Heart right ventricle (tissue), 16 donors: Measurements from ENCODE around the gene SHC2. TPM values are rescaled to one million over a fixed set of nuclear protein-coding genes. Genes with fewer than 3 reads are reported as not detected.

ENCODE experiments used
- ATAC-seq, 8 donors: fragments of 200-7000 bp; cut with Tn5 transposase; one replicate each; pipeline ENCODE4 v1.9.1; 2020; ENCODE audit warnings: mild to moderate bottlenecking in 8 of 8, moderate library complexity in 8 of 8, moderate number of reproducible peaks in 1 of 8
- DNase-seq, 2 donors: peaks; one replicate each; pipeline ENCODE4 v3.0.0-alpha.2; 2020
- H3K27ac ChIP-seq, 10 donors: fragments of 200-600 bp; sonication (generic) in 2 of 10; one replicate each; pipeline versions ENCODE4 v1.5.0 to v1.8.0; 2020 to 2022; ENCODE audit warnings: mild to moderate bottlenecking in 3 of 10
- H3K27me3 ChIP-seq, 7 donors: fragments of 200-600 bp; one replicate each; pipeline ENCODE4 v1.8.0; 2021 to 2022; ENCODE audit warnings: mild to moderate bottlenecking in 2 of 7
- H3K36me3 ChIP-seq, 9 donors: fragments of 200-600 bp; sonication (generic) in 1 of 9; one replicate each; pipeline versions ENCODE4 v1.5.0 to v1.8.0; 2020 to 2022; ENCODE audit warnings: mild to moderate bottlenecking in 2 of 9
- H3K4me1 ChIP-seq, 9 donors: fragments of 200-600 bp; sonication (generic) in 1 of 9; one replicate each; pipeline versions ENCODE4 v1.5.0 to v1.8.0; 2020 to 2022; ENCODE audit warnings: mild to moderate bottlenecking in 4 of 9
- H3K4me3 ChIP-seq, 10 donors: fragments of 200-600 bp; sonication (generic) in 2 of 10; one replicate each; pipeline versions ENCODE4 v1.5.0 to v1.8.0; 2020 to 2022; ENCODE audit warnings: mild to moderate bottlenecking in 7 of 10, moderate library complexity in 2 of 10
- H3K9me3 ChIP-seq, 11 donors: fragments of 200-600 bp in 10 of 11; sonication (generic) in 2 of 11; one replicate each; pipeline versions ENCODE4 v1.5.0 to v1.8.0; 2013 to 2022; ENCODE audit warnings: mild to moderate bottlenecking in 2 of 11, control low read depth in 1 of 11, moderate library complexity in 1 of 11
- WGBS, 2 donors: extraction: QIAGEN DNeasy Blood & Tissue Kit; methylation state at CpG; one replicate each; pipeline ENCODE4 v1.1.7; 2013; ENCODE audit warnings: inconsistent platforms in 1 of 2; 5-methylcytosine and 5-hydroxymethylcytosine counted together
- intact Hi-C, 10 donors: fragments of 100-400 bp; cut with DNase I; formaldehyde crosslinking; loops; one replicate each; pipeline versions ENCODE4 v1.11.1 to v1.14.2; 2022
- polyA plus RNA-seq, 2 donors: library from polyadenylated mRNA; stranded (reverse); fragments of 200-250 nt; gene quantifications; one replicate each; pipeline ENCODE4 v1.2.3, GENCODE V29; 2013
- total RNA-seq, 10 donors: library from RNA; stranded (reverse); fragmentation: NEBNext Ultra II Directional in 3 of 10; extraction: Animal tissue kit (Norgen Biotek cat#: 25700) in 3 of 10; gene quantifications; one replicate each; pipeline versions ENCODE4 v1.2.1 to v1.2.4, GENCODE V29; 2021 to 2023
- TF ChIP-seq, protein P1 (sequence below), 9 donors: fragments of 200-600 bp; sonication (generic) in 2 of 9; IDR thresholded peaks; one replicate each; pipeline versions ENCODE4 v1.5.0 to v1.8.0; 2021 to 2022; ENCODE audit warnings: antibody characterized with exemption in 9 of 9, mild to moderate bottlenecking in 5 of 9, moderate library complexity in 1 of 9
- donor health status: Arrhythmogenic right ventricular cardiomyopathy.
- donor health status: ischemic (EF 13 %, LVEDD 7.1; RV severe dilation, severe dysfunction).
- donor health status: healthy with polysubstance abuse.
- donor health status: DM: no; HTN: yes; CAD: no.
- donor health status: DM: no; HTN: no; CAD: no.
- donor health status: ischemic (EF 25% LVEDD 6.9; RV normal size, moderate dysfunction).
- donor health status: ischemic (EF 25% LVEDD 5.7; RV mildly dilated, moderate dysfunction).
- donor health status: healthy.
- donor health status: DM: yes; HTN: yes; CAD: no.
- donor health status: Ischemic cardiomyopathy.
- donor health status: ischemic (EF 35%, LVEDD 5.7; RV mildly dilated, moderate dysfunction).
- donor health status: nonischemic (EF 11% LVEDD 7.7; RV severe dilation, severe dysfunction).
- donor health status: DM: yes; HTN: yes; CAD: no.
- donor health status: PGD.
- donor health status: ischemic (EF 29% LVEDD 5.4; RV normal size, mild dysfunction).
- donor health status: nonischemic (EF 23%, LVEDD 6.1; RV moderate dilation, normal function).

SHC2 gene
- total and polyA plus RNA-seq, 12 donors = 7.7 to 33.5 (median 12.4) TPM

GRCh38 chr19:375395-376110, 85.3 kb downstream of the SHC2 start:
- intact Hi-C loops = loop anchor here in 1 of 10 donors (10.0 kb wide), 1 partner anchor 99 kb away; a partner anchor contains a TSS
- peaks cover 0 to 56% (median 28%) of the 10 kb centered on the region in 7 donors for H3K27me3 ChIP-seq

DNA sequence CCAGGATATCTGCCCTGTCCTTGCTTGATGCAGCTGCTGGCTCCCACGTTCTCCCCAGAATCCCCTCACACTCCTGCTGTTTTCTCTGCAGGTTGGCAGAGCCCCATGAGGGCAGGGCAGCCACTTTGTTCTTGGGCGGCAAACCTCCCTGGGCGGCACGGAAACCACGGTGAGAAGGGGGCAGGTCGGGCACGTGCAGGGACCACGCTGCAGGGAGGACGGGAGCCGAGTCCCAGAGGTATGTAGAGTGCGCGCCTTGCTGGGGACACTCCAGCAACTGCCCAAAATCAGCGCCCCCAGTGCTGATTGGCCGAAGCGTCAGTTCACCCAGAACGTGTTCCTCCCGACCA, 86.0 kb downstream of the SHC2 start:
- Histone ChIP-seq H3K36me3 (no peaks in the 10 kb centered on the region), H3K4me1 (peaks cover 8 to 22% (median 15%) of the 10 kb centered on the region in 9 donors), H3K4me3 (no peak overlapping the region), H3K27me3 (peaks cover 0 to 58% (median 27%) of the 10 kb centered on the region in 7 donors), H3K9me3 (no peaks in the 10 kb centered on the region), H3K27ac (no peak overlapping the region)
- no peak for ATAC-seq
- TF ChIP-seq, protein P1, sequence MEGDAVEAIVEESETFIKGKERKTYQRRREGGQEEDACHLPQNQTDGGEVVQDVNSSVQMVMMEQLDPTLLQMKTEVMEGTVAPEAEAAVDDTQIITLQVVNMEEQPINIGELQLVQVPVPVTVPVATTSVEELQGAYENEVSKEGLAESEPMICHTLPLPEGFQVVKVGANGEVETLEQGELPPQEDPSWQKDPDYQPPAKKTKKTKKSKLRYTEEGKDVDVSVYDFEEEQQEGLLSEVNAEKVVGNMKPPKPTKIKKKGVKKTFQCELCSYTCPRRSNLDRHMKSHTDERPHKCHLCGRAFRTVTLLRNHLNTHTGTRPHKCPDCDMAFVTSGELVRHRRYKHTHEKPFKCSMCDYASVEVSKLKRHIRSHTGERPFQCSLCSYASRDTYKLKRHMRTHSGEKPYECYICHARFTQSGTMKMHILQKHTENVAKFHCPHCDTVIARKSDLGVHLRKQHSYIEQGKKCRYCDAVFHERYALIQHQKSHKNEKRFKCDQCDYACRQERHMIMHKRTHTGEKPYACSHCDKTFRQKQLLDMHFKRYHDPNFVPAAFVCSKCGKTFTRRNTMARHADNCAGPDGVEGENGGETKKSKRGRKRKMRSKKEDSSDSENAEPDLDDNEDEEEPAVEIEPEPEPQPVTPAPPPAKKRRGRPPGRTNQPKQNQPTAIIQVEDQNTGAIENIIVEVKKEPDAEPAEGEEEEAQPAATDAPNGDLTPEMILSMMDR (IDR thresholded peaks at IDR 0.05) = no peak
- intact Hi-C loops = loop anchor here in 1 of 10 donors (10.0 kb wide), 1 partner anchor 100 kb away; a partner anchor contains a TSS
- no peak for DNase-seq
- 72 to 75% methylated on average over 17 of the region's 17 CpGs for WGBS, 2 donors

More at GRCh38 chr19:375395-376110, 85.3 kb downstream of the SHC2 start:
- Histone ChIP-seq H3K36me3 (no peaks in the 10 kb centered on the region), H3K4me3 (no peak overlapping the region), H3K27ac (no peak overlapping the region), H3K4me1 (peaks cover 8 to 22% (median 15%) of the 10 kb centered on the region in 9 donors), H3K9me3 (no peaks in the 10 kb centered on the region)
- TF ChIP-seq, protein P1 (IDR thresholded peaks at IDR 0.05) = no peak
- DNase-seq (no peak), ATAC-seq (no peak)
- WGBS, 2 donors = 81 to 86% methylated on average over 43 of the region's 43 CpGs

DNA sequence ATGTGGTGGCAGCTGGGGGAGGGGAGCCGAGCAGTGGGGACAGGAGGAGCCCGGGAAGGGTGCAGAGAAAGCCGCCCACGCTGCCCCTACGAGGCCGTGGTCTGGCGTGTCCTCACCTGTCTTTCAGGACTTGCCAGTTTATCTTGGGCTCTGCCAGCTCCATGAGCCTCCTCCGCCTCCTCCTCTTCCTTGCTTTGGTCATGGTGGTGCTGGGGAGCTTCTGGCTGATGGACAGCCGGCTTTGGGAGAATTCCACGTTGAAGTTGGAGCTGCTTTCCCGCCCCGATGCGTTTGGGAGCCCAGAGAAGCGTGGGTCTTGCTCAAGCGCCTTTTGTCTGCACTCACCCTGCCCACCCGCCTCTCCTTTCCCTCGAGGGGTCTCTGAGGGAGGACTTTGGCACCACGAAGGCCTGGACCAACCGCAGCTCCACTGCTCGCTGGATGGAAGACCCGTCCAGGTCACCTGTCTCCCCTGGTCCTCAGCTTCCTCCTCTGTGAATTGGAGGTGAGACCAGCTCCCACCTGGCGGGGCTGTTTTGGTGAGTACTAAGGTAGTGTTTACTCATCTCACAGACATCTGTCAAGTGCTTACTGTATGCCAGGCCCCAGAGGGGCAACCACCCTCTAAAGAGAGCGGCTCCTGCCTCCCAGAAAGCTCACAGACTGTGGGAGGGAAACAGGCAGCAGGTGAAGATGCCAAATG, 86.5 kb downstream of the SHC2 start:
- peaks cover 0 to 60% (median 27%) of the 10 kb centered on the region in 7 donors for H3K27me3 ChIP-seq
- 76 to 77% methylated on average over 23 of the region's 23 CpGs for WGBS, 2 donors
- no peaks in the 10 kb centered on the region for H3K36me3 ChIP-seq
- H3K4me3 ChIP-seq = no peak overlapping the region
- ATAC-seq = no peak
- intact Hi-C loops = loop anchor here in 1 of 10 donors (10.0 kb wide), 1 partner anchor 100 kb away; a partner anchor contains a TSS
- H3K9me3 ChIP-seq = no peaks in the 10 kb centered on the region
- H3K27ac ChIP-seq = no peak overlapping the region
- no peak for DNase-seq
- TF ChIP-seq, protein P1 (IDR thresholded peaks at IDR 0.05) = no peak
- H3K4me1 ChIP-seq = peaks cover 8 to 22% (median 15%) of the 10 kb centered on the region in 9 donors

DNA sequence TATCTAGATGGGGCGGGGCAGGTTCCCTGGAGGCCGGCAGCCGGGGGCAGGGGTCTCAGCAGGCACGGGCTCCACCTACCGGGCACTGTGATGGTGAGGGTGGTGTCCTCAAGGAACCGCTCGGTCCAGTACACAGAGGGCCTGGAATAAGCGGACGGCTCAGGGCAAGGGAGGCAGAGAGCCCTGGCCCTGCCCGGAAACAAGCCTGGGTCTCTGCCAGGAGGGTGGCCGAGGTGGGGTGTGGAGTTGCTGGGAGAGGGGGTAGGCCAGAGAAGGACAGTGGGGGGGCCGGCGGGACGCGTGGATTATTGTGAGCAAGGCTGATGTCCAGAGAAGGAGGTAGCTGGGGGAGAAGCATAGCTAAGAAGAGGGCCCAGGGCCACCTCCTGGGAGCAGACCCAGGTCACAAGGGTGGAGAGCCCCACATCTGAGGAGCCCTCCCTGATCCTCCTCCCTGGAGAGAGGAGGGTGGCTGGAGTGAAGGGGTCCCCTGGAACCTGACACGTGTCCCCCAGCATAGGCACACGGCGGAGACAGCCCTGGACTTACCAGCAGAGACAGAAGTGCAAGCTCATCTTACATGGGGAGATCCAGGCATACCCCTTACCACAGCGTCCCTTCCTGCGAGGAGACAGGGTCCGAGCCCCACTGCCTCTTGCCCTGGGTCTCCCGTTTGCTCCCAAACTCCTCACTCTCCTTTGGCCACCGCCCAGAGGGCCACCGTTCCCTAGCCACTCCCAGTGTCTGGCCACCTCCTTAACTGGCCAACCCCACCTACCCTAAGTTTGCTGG, 87.2 kb downstream of the SHC2 start:
- H3K4me3 ChIP-seq = no peak overlapping the region
- DNase-seq = no peak
- no peaks in the 10 kb centered on the region for H3K36me3 ChIP-seq
- no peak for ATAC-seq
- H3K27me3 ChIP-seq = peaks cover 0 to 62% (median 27%) of the 10 kb centered on the region in 7 donors
- TF ChIP-seq, protein P1 (IDR thresholded peaks at IDR 0.05) = no peak
- intact Hi-C loops = loop anchor here in 1 of 10 donors (10.0 kb wide), 1 partner anchor 101 kb away; a partner anchor contains a TSS
- no peaks in the 10 kb centered on the region for H3K9me3 ChIP-seq
- WGBS, 2 donors = 80 to 82% methylated on average over 24 of the region's 24 CpGs
- no peak overlapping the region for H3K27ac ChIP-seq
- H3K4me1 ChIP-seq = peaks cover 8 to 22% (median 15%) of the 10 kb centered on the region in 9 donors
